Stimulated activated CD4-positive, alpha-beta T cell treated with anti-CD3 and anti-CD28 coated beads, Interleukin-1b, Interleukin-23, amount 100 ng/mL, for 48 hours (primary cell): ENCODE measurements around the gene RIPK3.
A peak's percentile ranks its signal among the peaks of the same experiment; 100 is the strongest.
"Not testable (repeated sequence)": the region's sequence is repeated elsewhere in the genome, so short reads cannot be mapped to it uniquely, and the experiment has no call there.

Experiments used
- DNase-seq: peaks from one replicate; pipeline ENCODE4 v3.0.0-alpha.2; 2020

Gene RIPK3

GRCh38 chr14:24369463-24369862, 29.7 kb upstream of the RIPK3 start:
- no peak for DNase-seq

- DNase-seq, result no peak
Measured at GRCh38 chr14:24368562-24369252, 28.9 kb upstream of the RIPK3 start.

GRCh38 chr14:24368212-24368561, 28.4 kb upstream of the RIPK3 start:
- DNase-seq, result no peak

- no peak for DNase-seq
Measured at GRCh38 chr14:24367514-24368211, 27.9 kb upstream of the RIPK3 start, which contains the start of gene NFATC4. Gene NFATC4 (plus strand): TSS chr14:24368184. CDS start chr14:24368341, 157 bp downstream.

- DNase-seq, result peak; percentile 23
Measured at GRCh38 chr14:24366721-24367513, 27.1 kb upstream of the RIPK3 start.

GRCh38 chr14:24366413-24366720, 26.6 kb upstream of the RIPK3 start:
- DNase-seq, result no peak

- DNase-seq, result peak; percentile 80
Measured at GRCh38 chr14:24365600-24366412, 26.0 kb upstream of the RIPK3 start.

- DNase-seq, result no peak
Measured at GRCh38 chr14:24364841-24365240, 25.1 kb upstream of the RIPK3 start.

- DNase-seq, result no peak
Measured at GRCh38 chr14:24363401-24363800, 23.6 kb upstream of the RIPK3 start.

GRCh38 chr14:24362241-24362960, 22.6 kb upstream of the RIPK3 start:
- no peak for DNase-seq

GRCh38 chr14:24361326-24361725, 21.5 kb upstream of the RIPK3 start:
- DNase-seq, result no peak

- no peak for DNase-seq
Measured at GRCh38 chr14:24360281-24360680, 20.5 kb upstream of the RIPK3 start.

GRCh38 chr14:24356208-24356607, 16.4 kb upstream of the RIPK3 start:
- no peak for DNase-seq

GRCh38 chr14:24355009-24355408, 15.2 kb upstream of the RIPK3 start:
- no peak for DNase-seq

GRCh38 chr14:24354482-24354825, 14.7 kb upstream of the RIPK3 start:
- DNase-seq, result not testable (repeated sequence)

GRCh38 chr14:24353559-24354481, 14.0 kb upstream of the RIPK3 start:
- DNase-seq, result no peak

GRCh38 chr14:24351517-24351916, 11.7 kb upstream of the RIPK3 start:
- no peak for DNase-seq

GRCh38 chr14:24349742-24350141, 10.0 kb upstream of the RIPK3 start:
- DNase-seq, result no peak

GRCh38 chr14:24348186-24348585, 8.4 kb upstream of the RIPK3 start:
- DNase-seq, result no peak

GRCh38 chr14:24347134-24347533, 7.3 kb upstream of the RIPK3 start:
- no peak for DNase-seq
